CD4-positive, alpha-beta T cell treated with Interleukin-1 beta for 1 hour (primary cell): ENCODE data around the gene CFB.

Experiments
- DNase-seq, 2 donors: peaks; one replicate each; pipeline ENCODE4 v3.0.0-alpha.2; 2020 to 2022

Gene CFB

GRCh38 chr6:31949926-31950548 lies 4.1 kb downstream of the CFB start:
- no peak for DNase-seq

- DNase-seq, result peak; percentile 40 to 42
Measured at GRCh38 chr6:31952140-31952805, 6.4 kb downstream of the CFB start.

- DNase-seq, result no peak
Measured at GRCh38 chr6:31952890-31953289, 7.0 kb downstream of the CFB start.

GRCh38 chr6:31954511-31954910 lies 8.6 kb downstream of the CFB start:
- DNase-seq, result no peak

- DNase-seq, result no peak
Measured at GRCh38 chr6:31956796-31957195, 10.9 kb downstream of the CFB start.

GRCh38 chr6:31958412-31958740 lies 12.5 kb downstream of the CFB start:
- DNase-seq, result no peak

- DNase-seq, result peak; percentile 99
Measured at GRCh38 chr6:31958741-31959739, 13.1 kb downstream of the CFB start, which contains the start of the genes NELFE and SKIC2. NELFE (minus strand) TSS chr6:31958971; CDS start chr6:31958446, 525 bp downstream. SKIC2 (plus strand) TSS chr6:31959175; CDS start chr6:31959193, 18 bp downstream.

DNA sequence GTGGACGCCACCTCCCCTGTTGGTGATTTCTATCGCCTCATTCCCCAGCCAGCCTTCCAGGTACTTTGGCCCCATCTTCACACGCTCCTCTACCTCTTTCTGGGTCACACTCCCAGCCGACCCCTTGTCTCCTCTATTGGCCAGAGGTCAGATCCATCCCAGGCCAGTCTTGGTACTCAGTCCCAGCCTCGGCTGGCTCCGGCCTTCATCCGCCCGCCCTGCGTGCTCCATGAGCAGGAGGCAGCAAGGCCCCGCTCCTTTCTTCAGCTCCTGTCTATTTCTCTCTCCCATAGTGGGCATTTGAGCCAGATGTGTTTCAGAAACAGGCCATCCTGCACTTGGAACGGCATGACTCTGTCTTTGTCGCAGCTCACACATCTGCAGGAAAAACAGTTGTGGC lies 15.7 kb downstream of the CFB start:
- DNase-seq, result no peak

GRCh38 chr6:31963921-31964320 lies 18.0 kb downstream of the CFB start:
- no peak for DNase-seq

DNA sequence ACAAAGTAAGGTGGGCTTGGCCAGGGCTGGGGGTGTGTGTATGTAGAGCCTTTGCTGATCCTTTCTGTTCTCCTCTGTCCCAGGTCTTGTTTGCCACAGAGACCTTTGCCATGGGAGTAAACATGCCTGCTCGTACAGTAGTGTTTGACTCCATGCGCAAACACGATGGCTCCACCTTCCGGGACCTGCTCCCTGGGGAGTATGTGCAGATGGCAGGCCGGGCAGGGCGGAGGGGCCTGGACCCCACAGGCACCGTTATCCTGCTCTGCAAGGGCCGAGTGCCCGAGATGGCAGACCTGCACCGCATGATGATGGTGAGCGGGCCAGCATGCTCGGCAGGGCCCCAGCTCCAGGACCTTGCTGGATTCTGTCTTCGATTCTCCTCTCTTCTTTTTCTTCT lies 19.8 kb downstream of the CFB start:
- DNase-seq, result no peak

DNA sequence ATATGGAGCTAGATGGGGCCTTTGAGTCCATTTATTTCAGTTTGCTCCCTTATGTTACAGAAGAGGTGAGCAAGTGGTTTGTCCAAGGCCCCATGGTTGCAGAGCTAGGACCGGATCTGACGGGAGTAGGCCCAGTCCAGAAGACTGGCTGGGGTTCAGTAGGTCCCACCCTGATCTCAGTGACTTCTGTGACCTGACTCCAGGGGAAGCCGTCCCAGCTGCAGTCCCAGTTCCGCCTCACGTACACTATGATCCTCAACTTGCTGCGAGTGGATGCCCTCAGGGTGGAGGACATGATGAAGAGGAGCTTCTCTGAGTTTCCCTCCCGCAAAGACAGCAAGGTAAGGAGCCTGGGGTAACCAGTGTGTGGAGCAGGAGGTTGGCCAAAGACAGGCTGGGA lies 20.6 kb downstream of the CFB start:
- no peak for DNase-seq

- DNase-seq, result no peak
Measured at GRCh38 chr6:31966997-31967925, 21.4 kb downstream of the CFB start.

GRCh38 chr6:31967926-31968320 lies 22.0 kb downstream of the CFB start:
- DNase-seq, result no peak

DNA sequence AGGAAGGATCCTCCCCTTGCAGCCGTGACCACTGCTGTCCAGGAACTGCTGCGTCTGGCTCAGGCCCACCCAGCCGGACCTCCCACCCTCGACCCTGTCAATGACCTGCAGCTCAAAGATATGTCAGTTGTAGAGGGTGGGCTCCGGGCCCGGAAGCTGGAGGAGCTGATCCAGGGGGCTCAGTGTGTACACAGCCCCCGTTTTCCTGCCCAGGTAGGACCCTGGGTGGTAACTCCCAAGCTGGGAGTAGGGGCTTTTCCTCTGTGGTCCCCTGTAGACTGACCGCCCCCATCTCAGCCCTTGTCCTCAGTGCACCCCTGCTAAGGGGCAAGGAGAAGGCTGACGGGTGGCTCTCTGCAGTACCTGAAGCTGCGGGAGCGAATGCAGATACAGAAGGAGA lies 22.4 kb downstream of the CFB start:
- DNase-seq, result no peak

GRCh38 chr6:31968791-31969711 lies 23.2 kb downstream of the CFB start:
- no peak for DNase-seq

DNA sequence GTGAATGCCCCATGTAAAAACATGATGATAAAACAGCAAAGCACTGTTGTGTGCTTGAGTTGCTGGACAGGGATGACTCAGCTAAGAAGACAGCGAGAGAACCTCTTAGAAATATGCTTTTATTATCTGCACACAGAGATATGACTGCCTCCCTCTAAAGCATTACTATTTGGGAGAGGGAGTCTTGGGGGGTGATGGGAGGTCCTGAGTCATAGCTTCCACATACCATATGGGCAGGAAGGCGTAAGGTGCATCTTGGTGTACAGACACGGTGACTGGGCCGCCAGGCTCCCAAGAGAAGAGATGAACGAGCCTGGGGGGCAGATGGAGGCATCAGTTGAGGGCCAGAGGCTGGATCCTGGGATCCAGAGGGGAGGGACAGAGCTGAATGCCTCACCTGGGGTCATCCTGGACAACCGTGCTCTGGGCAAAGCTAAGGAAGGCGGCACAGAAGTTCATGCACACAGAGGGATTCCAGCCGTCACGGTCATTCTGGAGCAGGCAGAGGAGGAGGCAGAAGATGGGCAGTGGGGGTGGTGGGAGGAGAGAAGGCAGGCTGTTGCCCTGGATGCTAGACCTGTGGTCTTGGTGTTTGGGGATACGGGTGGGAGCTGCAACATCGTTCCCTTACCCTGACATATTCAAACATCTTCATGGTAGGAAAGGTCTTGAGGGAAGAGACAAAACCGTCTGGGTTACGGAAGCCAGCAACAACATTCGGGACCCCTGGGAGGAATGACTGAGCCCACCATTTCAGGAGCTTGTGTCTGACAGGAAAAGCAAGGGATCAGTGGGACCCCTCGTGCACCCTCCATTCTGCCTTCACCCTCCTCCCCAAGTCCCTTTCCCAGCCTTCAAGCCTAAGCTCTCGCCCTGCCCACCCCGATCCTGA lies 24.1 kb downstream of the CFB start:
- no peak for DNase-seq

- DNase-seq, result no peak
Measured at GRCh38 chr6:31970604-31971271, 24.8 kb downstream of the CFB start.

- DNase-seq, result no peak
Measured at GRCh38 chr6:31971279-31971992, 25.5 kb downstream of the CFB start.
